OCI-LY1 (cell line): ENCODE data around the gene SUV39H1.

Experiments used
- H2AFZ ChIP-seq: fragments of 200-600 bp; sonication (generic), shearing (Covaris generic); 2 replicates; pipeline ENCODE4 v1.6.0; 2014; ENCODE audit warnings: antibody characterized with exemption, mild to moderate bottlenecking, low read length
- H3F3A ChIP-seq: fragments of 200-600 bp; sonication (generic), shearing (Covaris generic); 2 replicates; pipeline ENCODE4 v1.6.0; 2014; ENCODE audit warnings: mild to moderate bottlenecking, antibody characterized with exemption, low read length, moderate library complexity; ENCODE audit not compliant: insufficient read depth
- H3K27ac ChIP-seq: fragments of 200-600 bp; sonication (generic); 2 replicates; pipeline ENCODE4 v1.5.1; 2014; ENCODE audit warnings: low read length, mixed run types, mild to moderate bottlenecking, low read depth; ENCODE audit not compliant: poor library complexity, severe bottlenecking
- H3K27me3 ChIP-seq: fragments of 200-600 bp; sonication (generic); 2 replicates; pipeline ENCODE4 v1.6.0; 2014; ENCODE audit warnings: antibody characterized with exemption, mild to moderate bottlenecking, low read length, moderate library complexity; ENCODE audit not compliant: insufficient read depth
- H3K36me3 ChIP-seq: fragments of 200-600 bp; sonication (generic); 2 replicates; pipeline ENCODE4 v1.6.1; 2014; ENCODE audit warnings: mild to moderate bottlenecking, antibody characterized with exemption, low read length, moderate library complexity, mixed read lengths; ENCODE audit not compliant: insufficient read depth
- H3K4me1 ChIP-seq: fragments of 200-600 bp; sonication (generic); 2 replicates; pipeline ENCODE4 v1.5.1; 2014; ENCODE audit warnings: mild to moderate bottlenecking, low read length, moderate library complexity; ENCODE audit not compliant: insufficient read depth, severe bottlenecking
- H3K4me2 ChIP-seq: fragments of 200-600 bp; sonication (generic), shearing (Covaris generic); 2 replicates; pipeline ENCODE4 v1.6.1; 2014; ENCODE audit warnings: low read length
- H3K4me3 ChIP-seq: fragments of 200-600 bp; sonication (generic); 2 replicates; pipeline ENCODE4 v1.5.1; 2014; ENCODE audit warnings: low read length, low read depth, mild to moderate bottlenecking, mixed read lengths; ENCODE audit not compliant: poor library complexity, severe bottlenecking
- H3K79me2 ChIP-seq: fragments of 200-600 bp; shearing (Covaris generic); 2 replicates; pipeline ENCODE4 v1.6.1; 2016; ENCODE audit warnings: mixed run types, low read length, mixed read lengths; ENCODE audit not compliant: insufficient read depth
- H3K9ac ChIP-seq: fragments of 200-600 bp; sonication (generic), shearing (Covaris generic); 2 replicates; pipeline ENCODE4 v1.6.1; 2014; ENCODE audit warnings: mild to moderate bottlenecking, low read length, mixed read lengths
- H3K9me2 ChIP-seq: fragments of 200-600 bp; sonication (generic), shearing (Covaris generic); 2 replicates; pipeline ENCODE4 v1.6.1; 2014; ENCODE audit warnings: low read depth, mild to moderate bottlenecking, low read length, mixed read lengths
- H3K9me3 ChIP-seq: fragments of 200-600 bp; shearing (Covaris generic); 2 replicates; pipeline ENCODE4 v1.6.1; 2014; ENCODE audit warnings: low read length, mixed read lengths
- H4K20me1 ChIP-seq: fragments of 200-600 bp; sonication (generic), shearing (Covaris generic); 2 replicates; pipeline ENCODE4 v1.6.0; 2016; ENCODE audit warnings: mild to moderate bottlenecking, low read length; ENCODE audit not compliant: insufficient read depth
- CTCF ChIP-seq: fragments of 200-600 bp; sonication (generic), shearing (Covaris generic); IDR thresholded peaks from 2 replicates; pipeline ENCODE4 v1.5.1; 2017; ENCODE audit warnings: mild to moderate bottlenecking, antibody characterized with exemption, low read length, moderate library complexity, mixed read lengths
- EZH2 ChIP-seq: fragments of 200-600 bp; sonication (generic), shearing (Covaris generic); IDR thresholded peaks from 2 replicates; pipeline ENCODE4 v1.8.0; 2017; ENCODE audit warnings: borderline replicate concordance, mixed run types, mild to moderate bottlenecking, antibody characterized with exemption, low read length, moderate library complexity, mixed read lengths

The SUV39H1 gene

GRCh38 chrX:48737213-48737938, 40.8 kb downstream of the SUV39H1 start:
- Histone ChIP-seq H2AFZ (no peak overlapping the region), H3K9ac (peak overlapping the region; percentile 94), H3K4me1 (peaks cover 24% of the 10 kb centered on the region), H3K27me3 (no peaks in the 10 kb centered on the region), H3K4me3 (peak overlapping the region; percentile 81), H3F3A (no peaks in the 10 kb centered on the region), H4K20me1 (no peaks in the 10 kb centered on the region), H3K9me3 (no peaks in the 10 kb centered on the region), H3K9me2 (no peaks in the 10 kb centered on the region), H3K36me3 (no peaks in the 10 kb centered on the region), H3K4me2 (peak overlapping the region; percentile 97), H3K79me2 (no peaks in the 10 kb centered on the region), H3K27ac (peak overlapping the region; percentile 97)
- TF ChIP-seq CTCF (no peak), EZH2 (no peak)

- Histone ChIP-seq H3K9me2 (no peaks in the 10 kb centered on the region), H4K20me1 (no peaks in the 10 kb centered on the region), H3K4me1 (peaks cover 24% of the 10 kb centered on the region), H3K4me2 (peak overlapping the region; percentile 97), H3F3A (no peaks in the 10 kb centered on the region), H3K27me3 (no peaks in the 10 kb centered on the region), H3K79me2 (no peaks in the 10 kb centered on the region), H3K27ac (peak overlapping the region; percentile 97), H3K36me3 (no peaks in the 10 kb centered on the region), H2AFZ (peak overlapping the region; percentile 46; the same call in 1 of the 2 replicates), H3K4me3 (peak overlapping the region; percentile 81), H3K9ac (peak overlapping the region; percentile 94), H3K9me3 (no peaks in the 10 kb centered on the region)
- TF ChIP-seq CTCF (no peak), EZH2 (no peak)
Measured at GRCh38 chrX:48737940-48738339, 41.4 kb downstream of the SUV39H1 start.

- no peaks in the 10 kb centered on the region for H4K20me1 ChIP-seq
- no peaks in the 10 kb centered on the region for H3K36me3 ChIP-seq
- H3K4me3 ChIP-seq = no peak overlapping the region
- TF ChIP-seq CTCF (no peak), EZH2 (no peak)
- H3K79me2 ChIP-seq = no peaks in the 10 kb centered on the region
- no peaks in the 10 kb centered on the region for H3F3A ChIP-seq
- no peak overlapping the region for H3K27ac ChIP-seq
- no peaks in the 10 kb centered on the region for H3K9me2 ChIP-seq
- no peak overlapping the region for H3K9ac ChIP-seq
- H2AFZ ChIP-seq = no peak overlapping the region
- peaks cover 14% of the 10 kb centered on the region for H3K4me1 ChIP-seq
- no peaks in the 10 kb centered on the region for H3K9me3 ChIP-seq
- H3K4me2 ChIP-seq = no peak overlapping the region
- no peaks in the 10 kb centered on the region for H3K27me3 ChIP-seq
Measured at GRCh38 chrX:48741834-48742233, 45.3 kb downstream of the SUV39H1 start.
